Neural progenitor cell (in vitro differentiated cells): ENCODE data around the gene RNF220. TPM values are rescaled to one million over a fixed set of nuclear protein-coding genes. Genes with fewer than 3 reads are reported as not detected.
"Not testable (repeated sequence)": the region's sequence is repeated elsewhere in the genome, so short reads cannot be mapped to it uniquely, and the experiment has no call there.

Source experiments
- DNase-seq: peaks from one replicate; pipeline ENCODE4 v3.0.0-alpha.2; 2016; ENCODE audit warnings: low spot score
- H2AFZ ChIP-seq: fragments of 200-600 bp; sonication (generic); replicated peaks from 2 replicates; pipeline ENCODE4 v1.6.1; 2016; ENCODE audit warnings: antibody characterized with exemption
- H3F3A ChIP-seq: fragments of 200-600 bp; sonication (generic); 2 replicates; pipeline ENCODE4 v1.6.1; 2016; ENCODE audit warnings: antibody characterized with exemption, low read depth
- H3K27ac ChIP-seq: fragments of 200-600 bp; sonication (generic); 2 replicates; pipeline ENCODE4 v1.5.1; 2016; ENCODE audit warnings: mild to moderate bottlenecking
- H3K27me3 ChIP-seq: fragments of 200-600 bp; sonication (generic); 2 replicates; pipeline ENCODE4 v1.6.1; 2016; ENCODE audit warnings: mild to moderate bottlenecking, moderate library complexity
- H3K36me3 ChIP-seq: fragments of 200-600 bp; sonication (generic); 2 replicates; pipeline ENCODE4 v1.5.1; 2016
- H3K4me1 ChIP-seq: fragments of 200-600 bp; sonication (generic); 2 replicates; pipeline ENCODE4 v1.6.1; 2016; ENCODE audit warnings: mixed run types
- H3K4me2 ChIP-seq: fragments of 200-600 bp; sonication (generic); 2 replicates; pipeline ENCODE4 v1.6.1; 2016
- H3K4me3 ChIP-seq: fragments of 200-600 bp; sonication (generic); 2 replicates; pipeline ENCODE4 v1.5.1; 2016
- H3K79me2 ChIP-seq: fragments of 200-600 bp; sonication (generic); 2 replicates; pipeline ENCODE4 v1.6.1; 2016; ENCODE audit warnings: low read depth
- H3K9ac ChIP-seq: fragments of 200-600 bp; sonication (generic); 2 replicates; pipeline ENCODE4 v1.6.1; 2016
- H3K9me3 ChIP-seq: fragments of 200-600 bp; sonication (generic); 2 replicates; pipeline ENCODE4 v1.5.1; 2016; ENCODE audit warnings: low read depth
- H4K20me1 ChIP-seq: fragments of 200-600 bp; sonication (generic); 2 replicates; pipeline ENCODE4 v1.6.1; 2016; ENCODE audit warnings: low read depth
- H3K27ac Mint-ChIP-seq: 3 replicates; pipeline ENCODE4 v1.8.0; 2021; ENCODE audit warnings: mixed read lengths
- H3K27me3 Mint-ChIP-seq: 2 replicates; pipeline ENCODE4 v1.8.0; 2022; ENCODE audit warnings: low read depth, mild to moderate bottlenecking, inconsistent platforms, moderate library complexity, mixed read lengths; ENCODE audit not compliant: insufficient read depth
- H3K36me3 Mint-ChIP-seq: 3 replicates; pipeline ENCODE4 v1.8.0; 2021; ENCODE audit warnings: mixed read lengths
- H3K4me1 Mint-ChIP-seq: 3 replicates; pipeline ENCODE4 v1.8.0; 2021; ENCODE audit warnings: mixed read lengths
- H3K4me3 Mint-ChIP-seq: 3 replicates; pipeline ENCODE4 v1.8.0; 2021; ENCODE audit warnings: mild to moderate bottlenecking, moderate library complexity, mixed read lengths
- H3K9me3 Mint-ChIP-seq: 3 replicates; pipeline ENCODE4 v1.8.0; 2020; ENCODE audit warnings: mixed read lengths
- CTCF ChIP-seq: fragments of 200-600 bp; sonication (generic); IDR thresholded peaks from 2 replicates; pipeline ENCODE4 v1.5.1; 2017; ENCODE audit warnings: antibody characterized with exemption, mild to moderate bottlenecking
- EZH2 ChIP-seq: fragments of 200-600 bp; sonication (generic); IDR thresholded peaks from 2 replicates; pipeline ENCODE4 v1.6.1; 2017; ENCODE audit warnings: antibody characterized with exemption, mild to moderate bottlenecking, moderate library complexity
- EZH2phosphoT487 ChIP-seq: fragments of 200-600 bp; sonication (generic); IDR thresholded peaks from 2 replicates; pipeline ENCODE4 v1.6.1; 2017; ENCODE audit warnings: antibody characterized with exemption
- total RNA-seq: library from RNA; depleted of rRNA; stranded (reverse); fragments of >200 nt; gene quantifications from 2 replicates; pipeline ENCODE4 v1.2.3, GENCODE V29; 2015; ENCODE audit warnings: low replicate concordance

RNF220 gene
- total RNA-seq, 1 donor from 2014 or later = 93.8 TPM

GRCh38 chr1:44559330-44559729, 154.3 kb downstream of the RNF220 start:
- no peaks in the 10 kb centered on the region for H3K79me2 ChIP-seq
- H3K27me3 ChIP-seq = peaks cover 100% of the 10 kb centered on the region
- H3K9ac ChIP-seq = no peak overlapping the region
- Mint-ChIP-seq H3K9me3 (no peaks in the 10 kb centered on the region), H3K27ac (no peak overlapping the region), H3K4me3 (no peak overlapping the region), H3K36me3 (no peaks in the 10 kb centered on the region), H3K4me1 (no peaks in the 10 kb centered on the region), H3K27me3 (peaks cover 36% of the 10 kb centered on the region)
- no peak for TF ChIP-seq EZH2
- no peak for TF ChIP-seq EZH2phosphoT487
- TF ChIP-seq CTCF = no peak
- no peak for DNase-seq
- no peak overlapping the region for H2AFZ ChIP-seq
- H3K4me2 ChIP-seq = no peak overlapping the region
- no peak overlapping the region for H3K27ac ChIP-seq
- no peaks in the 10 kb centered on the region for H3K36me3 ChIP-seq
- no peaks in the 10 kb centered on the region for H4K20me1 ChIP-seq
- no peak overlapping the region for H3K4me3 ChIP-seq
- no peaks in the 10 kb centered on the region for H3K9me3 ChIP-seq
- no peaks in the 10 kb centered on the region for H3K4me1 ChIP-seq
- H3F3A ChIP-seq = no peaks in the 10 kb centered on the region

GRCh38 chr1:44559913-44560312, 154.9 kb downstream of the RNF220 start:
- no peak overlapping the region for H3K4me2 ChIP-seq
- no peaks in the 10 kb centered on the region for H3K79me2 ChIP-seq
- H3K27ac Mint-ChIP-seq = no peak overlapping the region
- TF ChIP-seq CTCF = no peak
- no peak for TF ChIP-seq EZH2phosphoT487
- no peak for TF ChIP-seq EZH2
- no peak overlapping the region for H3K4me3 ChIP-seq
- H2AFZ ChIP-seq = no peak overlapping the region
- H3K9me3 ChIP-seq = no peaks in the 10 kb centered on the region
- H3K36me3 ChIP-seq = no peaks in the 10 kb centered on the region
- no peaks in the 10 kb centered on the region for H3K4me1 Mint-ChIP-seq
- DNase-seq = no peak
- no peaks in the 10 kb centered on the region for H3K4me1 ChIP-seq
- peaks cover 35% of the 10 kb centered on the region for H3K27me3 Mint-ChIP-seq
- no peaks in the 10 kb centered on the region for H3K36me3 Mint-ChIP-seq
- H3K27me3 ChIP-seq = peaks cover 100% of the 10 kb centered on the region
- H3K9me3 Mint-ChIP-seq = no peaks in the 10 kb centered on the region
- H4K20me1 ChIP-seq = no peaks in the 10 kb centered on the region
- H3F3A ChIP-seq = no peaks in the 10 kb centered on the region
- no peak overlapping the region for H3K4me3 Mint-ChIP-seq
- no peak overlapping the region for H3K9ac ChIP-seq
- no peak overlapping the region for H3K27ac ChIP-seq

GRCh38 chr1:44560696-44561095, 155.6 kb downstream of the RNF220 start:
- not testable (repeated sequence) for H3K9me3 ChIP-seq, H3K4me2 ChIP-seq, H3K9me3 Mint-ChIP-seq, DNase-seq, H3K4me3 ChIP-seq, H3K4me1 Mint-ChIP-seq, H3K36me3 Mint-ChIP-seq, H3K4me1 ChIP-seq, H3K9ac ChIP-seq, H3F3A ChIP-seq, H3K36me3 ChIP-seq, H2AFZ ChIP-seq, H3K79me2 ChIP-seq, H4K20me1 ChIP-seq, H3K27ac Mint-ChIP-seq, H3K4me3 Mint-ChIP-seq, H3K27ac ChIP-seq
- H3K27me3 ChIP-seq = peaks cover 100% of the 10 kb centered on the region
- H3K27me3 Mint-ChIP-seq = peaks cover 31% of the 10 kb centered on the region

- Mint-ChIP-seq H3K36me3 (peaks cover 3% of the 10 kb centered on the region), H3K27me3 (peaks cover 38% of the 10 kb centered on the region), H3K9me3 (peaks cover 4% of the 10 kb centered on the region), H3K4me3 (no peak overlapping the region), H3K27ac (no peak overlapping the region), H3K4me1 (peaks cover 3% of the 10 kb centered on the region)
- TF ChIP-seq CTCF = no peak
- TF ChIP-seq EZH2 = no peak
- TF ChIP-seq EZH2phosphoT487 = no peak
- H3K27me3 ChIP-seq = peaks cover 100% of the 10 kb centered on the region
- H3K27ac ChIP-seq = no peak overlapping the region
- peak overlapping the region; percentile 18 for H3K4me2 ChIP-seq
- no peak overlapping the region for H3K9ac ChIP-seq
- peaks cover 11% of the 10 kb centered on the region for H4K20me1 ChIP-seq
- no peaks in the 10 kb centered on the region for H3F3A ChIP-seq
- H3K36me3 ChIP-seq = no peaks in the 10 kb centered on the region
- peak; percentile 38 for DNase-seq
- H2AFZ ChIP-seq = no peak overlapping the region
- no peaks in the 10 kb centered on the region for H3K9me3 ChIP-seq
- H3K4me3 ChIP-seq = no peak overlapping the region
- H3K4me1 ChIP-seq = peaks cover 9% of the 10 kb centered on the region
- H3K79me2 ChIP-seq = no peaks in the 10 kb centered on the region
These were observed 160.2 kb downstream of the RNF220 start for GRCh38 chr1:44565259-44565750.
